GM12865 (cell line): ENCODE results near the gene ADD3.

Experiments used
- DNase-seq: peaks from one replicate; pipeline ENCODE4 v3.0.0; 2010; ENCODE audit warnings: low read depth
- H3K4me3 ChIP-seq: 2 replicates; pipeline ENCODE4 v1.5.1; 2011; ENCODE audit warnings: mild to moderate bottlenecking, low read depth, low read length, control low read depth
- CTCF ChIP-seq: IDR thresholded peaks from 2 replicates; pipeline ENCODE4 v1.5.1; 2011; ENCODE audit warnings: low read length, control low read depth, low read depth, inconsistent platforms; ENCODE audit not compliant: insufficient read depth; ENCODE audit errors: missing control alignments

ADD3 gene

GRCh38 chr10:110181451-110181850, 173.7 kb downstream of the ADD3 start:
- TF ChIP-seq CTCF = no peak
- DNase-seq = no peak
- H3K4me3 ChIP-seq = no peak overlapping the region

GRCh38 chr10:110181911-110182310, 174.1 kb downstream of the ADD3 start:
- no peak for TF ChIP-seq CTCF
- no peak overlapping the region for H3K4me3 ChIP-seq
- DNase-seq = no peak

GRCh38 chr10:110184398-110184797, 176.6 kb downstream of the ADD3 start:
- DNase-seq = no peak
- no peak for TF ChIP-seq CTCF
- no peak overlapping the region for H3K4me3 ChIP-seq
